ENCODE measurements around the gene ANAPC1.
"Not testable (repeated sequence)": the region's sequence is repeated elsewhere in the genome, so short reads cannot be mapped to it uniquely, and the experiment has no call there.

The ANAPC1 gene

DNA sequence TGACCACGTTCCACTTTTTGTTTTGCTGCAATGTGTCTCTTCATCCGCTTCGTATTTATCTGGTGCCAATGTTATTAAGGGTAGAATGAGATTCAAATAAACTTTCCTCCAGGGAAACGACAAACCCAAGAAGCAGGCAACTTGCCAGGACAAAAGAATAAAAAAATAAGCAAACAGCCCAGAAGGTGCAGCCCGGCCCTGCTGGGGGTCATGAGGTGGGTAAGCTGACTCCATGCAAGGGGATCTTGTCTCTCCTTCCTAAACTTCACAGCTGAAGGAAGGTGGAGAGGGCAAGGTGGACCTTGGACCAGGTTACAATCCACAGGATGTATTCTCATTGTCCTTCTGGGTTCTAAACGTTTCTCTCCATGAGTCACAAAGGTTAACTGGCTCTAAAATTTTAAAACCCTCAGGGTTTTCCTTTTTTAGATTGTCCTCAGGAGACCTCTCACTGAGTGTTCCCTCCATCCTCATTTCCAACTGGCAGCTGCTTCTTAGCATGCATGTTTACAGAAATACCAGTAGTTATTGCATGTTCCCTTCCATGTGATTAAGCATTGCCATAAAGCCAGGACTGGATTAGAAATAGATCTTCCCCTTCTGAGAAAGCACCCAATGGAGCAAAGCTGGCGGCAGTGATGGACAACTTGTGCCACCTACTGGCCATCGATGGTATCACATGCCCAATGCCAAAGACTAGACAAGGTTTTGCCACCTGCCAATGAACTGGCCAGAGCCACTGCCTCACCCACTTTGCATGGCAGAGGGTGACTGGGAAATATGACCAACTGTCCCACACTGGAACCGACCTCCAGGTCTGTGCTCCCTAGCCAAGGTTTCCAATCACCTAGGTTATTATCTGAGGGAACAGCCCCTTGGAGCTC, 147.9 kb downstream of the ANAPC1 start:
- not testable (repeated sequence) for DNase-seq (ENCODE audit: low read depth in 2 of 2)

DNA sequence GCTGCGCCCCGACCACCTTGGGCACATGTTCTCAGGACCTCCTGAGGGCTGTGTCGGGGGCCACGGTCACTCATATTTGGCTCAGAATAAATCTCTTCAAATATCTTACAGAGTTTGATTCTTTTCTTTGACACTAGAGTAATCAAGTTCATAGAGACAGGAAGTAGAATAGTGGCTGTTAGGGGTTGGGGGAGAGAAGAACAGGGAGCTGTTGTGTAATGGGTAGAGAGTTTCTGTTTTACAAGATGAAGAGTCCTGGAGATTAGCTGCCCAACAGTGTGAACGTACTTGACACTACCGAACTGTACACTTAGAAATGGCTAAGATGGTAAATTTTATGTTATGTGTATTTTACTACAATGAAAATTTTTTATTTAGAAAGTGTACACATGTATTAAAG, 148.6 kb downstream of the ANAPC1 start:
- DNase-seq (ENCODE audit: low read depth in 2 of 2) = not testable (repeated sequence)

DNA sequence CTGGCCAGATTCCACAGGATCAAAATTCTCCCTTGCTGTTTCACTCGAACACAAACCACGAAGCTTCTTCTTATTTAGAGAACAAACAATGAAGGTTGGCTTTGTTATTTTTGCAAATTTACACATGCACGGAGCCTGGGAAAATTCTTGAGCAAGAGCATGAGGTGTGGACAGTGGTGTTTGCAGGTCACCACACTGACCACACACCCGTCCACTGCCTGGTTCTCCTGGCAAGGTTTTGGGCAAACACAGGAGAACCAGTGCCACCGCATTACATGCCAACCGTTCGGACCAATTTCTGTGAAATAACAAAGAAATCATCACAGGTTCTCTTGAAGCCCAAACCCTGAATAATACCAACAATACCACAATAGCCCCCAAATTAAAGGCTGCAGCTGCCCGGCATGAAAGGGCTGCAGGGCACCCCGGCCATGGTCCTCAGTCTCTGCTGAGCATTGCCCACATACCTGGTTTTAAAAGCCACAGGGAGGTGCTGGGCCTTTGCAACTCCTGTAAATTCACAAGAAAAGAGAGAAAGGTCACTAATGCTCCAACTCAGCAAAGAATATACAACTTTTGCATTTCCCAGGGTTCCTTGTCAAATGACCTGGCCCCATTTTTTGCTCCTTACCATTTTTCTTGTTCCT, 154.1 kb downstream of the ANAPC1 start:
- DNase-seq (ENCODE audit: low read depth in 2 of 2) = not testable (repeated sequence)

DNA sequence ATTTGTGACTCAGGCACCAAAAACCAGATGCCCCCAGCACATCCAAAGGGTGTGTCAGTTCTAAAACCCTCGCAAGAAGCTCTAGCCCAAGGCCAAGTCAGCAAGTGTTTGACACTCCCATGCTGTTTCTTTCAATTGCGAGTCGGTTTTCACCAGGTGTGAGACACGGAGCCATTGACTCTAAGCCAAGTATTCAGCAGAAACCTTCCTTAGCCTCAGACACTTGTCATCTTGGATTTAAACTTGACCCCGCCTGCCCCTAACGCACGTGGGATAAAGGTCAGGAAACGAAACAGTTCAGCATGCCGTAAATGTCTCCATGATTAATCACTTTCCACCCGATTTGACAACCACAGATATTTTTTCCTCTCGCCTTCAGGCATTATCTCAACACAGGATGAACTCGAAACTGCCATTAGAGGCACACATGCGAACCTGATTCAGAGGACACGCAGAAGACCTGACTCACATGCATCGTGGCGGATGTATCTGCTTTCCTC, 156.3 kb downstream of the ANAPC1 start:
- DNase-seq (ENCODE audit: low read depth in 2 of 2) = not testable (repeated sequence)

DNA sequence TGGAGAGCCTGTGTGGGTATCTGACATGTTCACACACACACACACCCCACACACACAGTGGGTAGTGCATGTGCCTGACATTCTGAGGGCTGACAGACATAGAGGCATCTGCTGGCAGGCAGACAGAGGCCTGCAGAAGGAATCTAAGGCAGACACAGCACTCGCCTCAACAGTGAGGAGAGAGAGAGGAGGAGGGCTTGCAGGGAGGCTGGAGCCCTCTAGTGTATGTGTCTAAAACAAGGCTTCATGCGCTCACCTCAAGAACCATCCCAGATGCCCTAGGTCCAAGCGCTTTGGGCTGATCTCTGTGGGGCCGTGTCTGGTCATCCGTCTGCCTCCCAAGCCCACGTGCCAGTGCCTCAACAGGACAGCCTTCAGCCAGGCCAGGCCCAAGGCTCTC, 158.3 kb downstream of the ANAPC1 start:
- DNase-seq (ENCODE audit: low read depth in 2 of 2) = not testable (repeated sequence)

DNA sequence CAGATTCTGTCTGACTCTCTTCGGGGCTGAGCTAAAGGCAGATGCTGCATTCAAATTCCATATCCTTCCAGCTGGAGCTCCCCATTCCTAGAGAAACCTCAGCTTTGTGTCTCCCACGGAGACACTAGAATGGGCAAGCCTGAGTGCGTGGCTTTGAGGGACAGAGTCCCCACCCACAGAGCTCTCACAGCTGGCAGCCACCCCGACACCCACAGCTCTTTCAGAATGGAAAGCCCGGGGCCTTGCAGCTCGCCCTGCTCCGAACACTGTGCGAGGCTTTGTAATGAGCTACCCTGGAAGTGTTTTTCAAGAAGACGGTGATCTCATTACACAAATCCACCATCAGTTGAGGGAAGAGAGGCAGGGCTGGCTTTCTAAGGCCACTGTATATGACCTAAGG, 164.4 kb downstream of the ANAPC1 start:
- not testable (repeated sequence) for DNase-seq (ENCODE audit: low read depth in 2 of 2)
